KOPT-K1 (cell line): ENCODE data around the gene GFM1.
"Not testable (repeated sequence)": the region's sequence is repeated elsewhere in the genome, so short reads cannot be mapped to it uniquely, and the experiment has no call there.

Experiments
- H3K27ac ChIP-seq: fragments of 200-600 bp; sonication (generic); 2 replicates; pipeline ENCODE4 v1.5.1; 2016; ENCODE audit warnings: antibody characterized with exemption, mild to moderate bottlenecking, low read depth, low read length; ENCODE audit not compliant: poor library complexity, severe bottlenecking
- H3K36me3 ChIP-seq: fragments of 200-600 bp; sonication (generic); 2 replicates; pipeline ENCODE4 v1.5.1; 2017; ENCODE audit warnings: antibody characterized with exemption, mild to moderate bottlenecking, low read length, moderate library complexity; ENCODE audit not compliant: insufficient read depth
- H3K9me3 ChIP-seq: fragments of 200-600 bp; sonication (generic); 2 replicates; pipeline ENCODE4 v1.5.1; 2017; ENCODE audit warnings: antibody characterized with exemption, low read length, mild to moderate bottlenecking; ENCODE audit not compliant: insufficient read depth, poor library complexity, severe bottlenecking

The GFM1 gene

GRCh38 chr3:158663246-158663645 is 18.9 kb downstream of the GFM1 start:
- H3K27ac ChIP-seq, result no peak overlapping the region
- H3K9me3 ChIP-seq, result no peaks in the 10 kb centered on the region
- H3K36me3 ChIP-seq, result peaks cover 99% of the 10 kb centered on the region

GRCh38 chr3:158663832-158664231 is 19.5 kb downstream of the GFM1 start:
- no peaks in the 10 kb centered on the region for H3K9me3 ChIP-seq
- H3K36me3 ChIP-seq, result peaks cover 99% of the 10 kb centered on the region
- H3K27ac ChIP-seq, result no peak overlapping the region

- Histone ChIP-seq H3K9me3 (no peaks in the 10 kb centered on the region), H3K36me3 (peaks cover 98% of the 10 kb centered on the region), H3K27ac (no peak overlapping the region)
Measured at GRCh38 chr3:158666416-158666815, 22.1 kb downstream of the GFM1 start.

- no peak overlapping the region for H3K27ac ChIP-seq
- H3K36me3 ChIP-seq, result peaks cover 95% of the 10 kb centered on the region
- no peaks in the 10 kb centered on the region for H3K9me3 ChIP-seq
Measured at GRCh38 chr3:158668506-158668905, 24.2 kb downstream of the GFM1 start.

- Histone ChIP-seq H3K36me3 (peaks cover 75% of the 10 kb centered on the region), H3K9me3 (no peaks in the 10 kb centered on the region), H3K27ac (peak overlapping the region; percentile 56)
Measured at GRCh38 chr3:158671821-158672214, 27.5 kb downstream of the GFM1 start.

- H3K27ac ChIP-seq, result peak within 1 kb of the TSS; percentile 56
Measured at GRCh38 chr3:158672215-158673176, 28.2 kb downstream of the GFM1 start, which contains the start of gene LXN. TSS of gene LXN (minus strand) at chr3:158672648. CDS start at chr3:158672478, 170 bp downstream.

GRCh38 chr3:158678687-158679086 is 34.4 kb downstream of the GFM1 start:
- no peaks in the 10 kb centered on the region for H3K9me3 ChIP-seq
- no peak overlapping the region for H3K27ac ChIP-seq
- H3K36me3 ChIP-seq, result peaks cover 52% of the 10 kb centered on the region

More at GRCh38 chr3:158672215-158673176, 28.2 kb downstream of the GFM1 start, which contains the start of gene LXN:
- Histone ChIP-seq H3K9me3 (no peaks in the 10 kb centered on the region), H3K36me3 (peaks cover 74% of the 10 kb centered on the region)

- Histone ChIP-seq H3K36me3 (peaks cover 47% of the 10 kb centered on the region), H3K9me3 (no peaks in the 10 kb centered on the region)
Measured at GRCh38 chr3:158679547-158680000, 35.2 kb downstream of the GFM1 start.

GRCh38 chr3:158680861-158681260 is 36.5 kb downstream of the GFM1 start:
- H3K36me3 ChIP-seq, result peaks cover 57% of the 10 kb centered on the region
- no peak overlapping the region for H3K27ac ChIP-seq
- no peaks in the 10 kb centered on the region for H3K9me3 ChIP-seq

More at GRCh38 chr3:158679547-158680000, 35.2 kb downstream of the GFM1 start:
- H3K27ac ChIP-seq, result no peak overlapping the region

- Histone ChIP-seq H3K9me3 (no peaks in the 10 kb centered on the region), H3K27ac (no peak overlapping the region), H3K36me3 (peaks cover 52% of the 10 kb centered on the region)
Measured at GRCh38 chr3:158683230-158683962, 39.1 kb downstream of the GFM1 start.

GRCh38 chr3:158685159-158685558 is 40.8 kb downstream of the GFM1 start:
- Histone ChIP-seq H3K9me3 (no peaks in the 10 kb centered on the region), H3K27ac (no peak overlapping the region), H3K36me3 (peaks cover 48% of the 10 kb centered on the region)

GRCh38 chr3:158693866-158694456 is 49.6 kb downstream of the GFM1 start:
- H3K27ac ChIP-seq, H3K9me3 ChIP-seq: not testable (repeated sequence)
- H3K36me3 ChIP-seq, result peaks cover 58% of the 10 kb centered on the region

- peaks cover 47% of the 10 kb centered on the region for H3K36me3 ChIP-seq
- no peak overlapping the region for H3K27ac ChIP-seq
- no peaks in the 10 kb centered on the region for H3K9me3 ChIP-seq
Measured at GRCh38 chr3:158696618-158697017, 52.3 kb downstream of the GFM1 start.

- Histone ChIP-seq H3K36me3 (peaks cover 22% of the 10 kb centered on the region), H3K9me3 (no peaks in the 10 kb centered on the region), H3K27ac (no peak overlapping the region)
Measured at GRCh38 chr3:158700559-158700958, 56.2 kb downstream of the GFM1 start.
